SJSA1 (cell line): ENCODE data around the gene AGPAT3. TPM values are rescaled to one million over a fixed set of nuclear protein-coding genes. Genes with fewer than 3 reads are reported as not detected.

Source experiments
- DNase-seq, 2 experiments: peaks; one replicate each; pipeline ENCODE4 v3.0.0-alpha.2; 2015 to 2020; ENCODE audit warnings: low spot score in 2 of 2, low read depth in 1 of 2
- H3K27ac ChIP-seq: fragments of 250-450 bp; sonication (Bioruptor Pico); 2 replicates; pipeline ENCODE4 v1.5.1; 2020; ENCODE audit warnings: mild to moderate bottlenecking, moderate library complexity
- H3K27me3 ChIP-seq: fragments of 250-450 bp; sonication (Bioruptor Pico); replicated peaks from 2 replicates; pipeline ENCODE4 v1.5.1; 2020; ENCODE audit warnings: mild to moderate bottlenecking, moderate library complexity
- H3K36me3 ChIP-seq: fragments of 250-450 bp; sonication (Bioruptor Pico); 2 replicates; pipeline ENCODE4 v1.5.1; 2020; ENCODE audit warnings: mild to moderate bottlenecking
- H3K4me1 ChIP-seq: fragments of 250-450 bp; sonication (Bioruptor Pico); replicated peaks from 2 replicates; pipeline ENCODE4 v1.6.1; 2021; ENCODE audit warnings: mild to moderate bottlenecking
- H3K4me3 ChIP-seq: fragments of 250-450 bp; sonication (Bioruptor Pico); 2 replicates; pipeline ENCODE4 v1.5.1; 2020; ENCODE audit warnings: mild to moderate bottlenecking
- H3K9me3 ChIP-seq: fragments of 250-450 bp; sonication (Bioruptor Pico); replicated peaks from 2 replicates; pipeline ENCODE4 v1.5.1; 2020; ENCODE audit warnings: mild to moderate bottlenecking
- total RNA-seq: library from RNA; depleted of rRNA; stranded (reverse); fragments of >200 nt; shearing (Covaris generic); gene quantifications from 2 replicates; pipeline ENCODE4 v1.2.3, GENCODE V29; 2014

The AGPAT3 gene
- total RNA-seq, 1 experiment from 2014 or later: 66.9 TPM

- H3K4me3 ChIP-seq: no peak overlapping the region
- no peaks in the 10 kb centered on the region for H3K9me3 ChIP-seq
- H3K27ac ChIP-seq: no peak overlapping the region
- no peaks in the 10 kb centered on the region for H3K27me3 ChIP-seq
- peaks cover 32% of the 10 kb centered on the region for H3K36me3 ChIP-seq
- peaks cover 4% of the 10 kb centered on the region; the same call in 1 of the 2 replicates for H3K4me1 ChIP-seq
- no peak for DNase-seq
These were observed 120.7 kb downstream of the AGPAT3 start for GRCh38 chr21:43985690-43986251.

GRCh38 chr21:43986544-43987451, 121.8 kb downstream of the AGPAT3 start:
- no peaks in the 10 kb centered on the region for H3K27me3 ChIP-seq

GRCh38 chr21:43987509-43987908, 122.5 kb downstream of the AGPAT3 start:
- Histone ChIP-seq H3K27ac (no peak overlapping the region), H3K36me3 (peaks cover 14% of the 10 kb centered on the region), H3K4me1 (no peaks in the 10 kb centered on the region), H3K9me3 (no peaks in the 10 kb centered on the region), H3K4me3 (no peak overlapping the region), H3K27me3 (no peaks in the 10 kb centered on the region)
- no peak for DNase-seq

More at GRCh38 chr21:43986544-43987451, 121.8 kb downstream of the AGPAT3 start:
- no peak for DNase-seq
- H3K4me1 ChIP-seq: no peaks in the 10 kb centered on the region
- H3K9me3 ChIP-seq: no peaks in the 10 kb centered on the region
- peaks cover 22% of the 10 kb centered on the region for H3K36me3 ChIP-seq
- H3K27ac ChIP-seq: no peak overlapping the region
- no peak overlapping the region for H3K4me3 ChIP-seq

DNA sequence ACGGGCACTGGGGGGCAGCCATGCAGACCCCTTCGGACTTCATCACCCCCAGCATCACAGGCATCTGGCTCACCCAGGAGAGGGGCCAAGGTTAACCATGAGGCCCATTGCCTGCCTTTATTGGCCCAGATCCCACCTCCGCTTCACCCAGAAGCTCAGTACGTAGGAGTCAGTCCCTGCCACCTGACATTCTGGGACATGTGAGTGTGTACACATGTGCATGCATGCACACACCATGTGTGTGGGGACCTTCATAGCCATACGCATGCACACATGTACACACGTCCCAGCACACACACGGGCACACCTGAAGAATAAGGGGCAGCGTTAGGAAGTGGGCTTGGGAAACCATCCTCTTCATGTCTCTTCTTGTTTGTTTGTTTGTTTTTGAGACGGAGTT, 123.0 kb downstream of the AGPAT3 start:
- H3K27me3 ChIP-seq: no peaks in the 10 kb centered on the region
- no peak overlapping the region for H3K27ac ChIP-seq
- DNase-seq: no peak
- no peak overlapping the region for H3K4me3 ChIP-seq
- peaks cover 9% of the 10 kb centered on the region for H3K36me3 ChIP-seq
- H3K4me1 ChIP-seq: no peaks in the 10 kb centered on the region
- no peaks in the 10 kb centered on the region for H3K9me3 ChIP-seq

DNA sequence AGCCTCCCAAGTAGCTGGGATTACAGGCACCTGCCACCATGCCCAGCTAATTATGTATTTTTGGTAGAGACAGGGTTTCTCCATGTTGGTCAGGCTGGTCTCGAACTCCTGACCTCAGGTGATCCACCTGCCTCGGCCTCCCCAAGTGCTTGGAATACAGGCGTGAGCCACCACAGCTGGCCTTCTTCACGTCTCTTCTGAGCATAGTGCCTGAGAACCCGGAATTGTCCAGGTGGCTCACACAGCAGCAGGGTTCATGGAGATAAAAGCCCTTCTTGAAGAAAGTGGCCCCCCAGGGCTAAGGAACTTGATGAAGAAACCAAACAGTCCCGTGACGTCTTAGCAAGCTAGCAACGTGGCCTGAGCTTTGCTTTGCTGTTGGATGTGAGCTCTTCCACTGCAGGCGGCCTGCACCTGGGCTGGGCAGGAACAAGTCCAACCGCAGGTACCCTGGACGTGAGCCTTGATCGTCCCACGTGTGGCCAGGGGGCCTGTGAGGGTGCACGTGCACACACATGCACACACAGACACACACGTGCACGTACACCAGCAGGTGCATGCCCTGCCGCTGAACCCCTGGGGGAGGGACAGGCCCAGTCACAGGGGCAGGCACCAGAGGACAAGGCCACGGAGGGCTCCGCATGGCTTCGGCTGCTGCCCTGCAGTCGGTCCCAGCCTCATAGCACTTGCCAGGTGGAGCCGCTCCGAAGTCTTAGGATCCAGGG, 123.6 kb downstream of the AGPAT3 start:
- Histone ChIP-seq H3K36me3 (peaks cover 5% of the 10 kb centered on the region), H3K4me1 (no peaks in the 10 kb centered on the region), H3K27ac (no peak overlapping the region), H3K4me3 (no peak overlapping the region), H3K27me3 (no peaks in the 10 kb centered on the region), H3K9me3 (no peaks in the 10 kb centered on the region)
- no peak for DNase-seq

DNA sequence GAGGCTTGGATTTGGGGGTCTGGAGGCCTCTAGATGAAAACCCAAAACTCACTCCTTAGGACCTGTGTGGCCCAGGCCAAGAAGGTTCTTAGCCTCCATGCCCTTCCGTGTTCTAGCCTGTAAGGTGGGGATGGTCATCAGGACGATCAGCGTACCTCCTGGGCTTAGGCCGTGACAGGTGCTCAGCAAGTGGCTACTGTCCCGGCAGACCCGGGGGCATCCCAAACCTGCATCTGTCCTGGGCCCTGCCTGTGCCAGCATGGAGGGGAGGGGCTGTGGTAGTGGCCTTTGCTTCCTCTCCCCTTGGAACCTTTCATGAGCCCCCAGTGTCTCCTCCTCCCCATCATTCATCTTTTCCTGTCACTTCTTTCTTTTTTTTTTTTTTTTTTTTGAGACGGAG, 124.4 kb downstream of the AGPAT3 start:
- no peaks in the 10 kb centered on the region for H3K27me3 ChIP-seq
- DNase-seq: no peak
- no peaks in the 10 kb centered on the region for H3K9me3 ChIP-seq
- H3K27ac ChIP-seq: no peak overlapping the region
- H3K4me3 ChIP-seq: no peak overlapping the region
- no peaks in the 10 kb centered on the region for H3K36me3 ChIP-seq
- no peaks in the 10 kb centered on the region for H3K4me1 ChIP-seq

- H3K9me3 ChIP-seq: no peaks in the 10 kb centered on the region
- H3K4me1 ChIP-seq: no peaks in the 10 kb centered on the region
- no peaks in the 10 kb centered on the region for H3K27me3 ChIP-seq
- no peak overlapping the region for H3K4me3 ChIP-seq
- H3K27ac ChIP-seq: no peak overlapping the region
- H3K36me3 ChIP-seq: no peaks in the 10 kb centered on the region
- DNase-seq: no peak
These were observed 126.5 kb downstream of the AGPAT3 start for GRCh38 chr21:43991447-43991991.

DNA sequence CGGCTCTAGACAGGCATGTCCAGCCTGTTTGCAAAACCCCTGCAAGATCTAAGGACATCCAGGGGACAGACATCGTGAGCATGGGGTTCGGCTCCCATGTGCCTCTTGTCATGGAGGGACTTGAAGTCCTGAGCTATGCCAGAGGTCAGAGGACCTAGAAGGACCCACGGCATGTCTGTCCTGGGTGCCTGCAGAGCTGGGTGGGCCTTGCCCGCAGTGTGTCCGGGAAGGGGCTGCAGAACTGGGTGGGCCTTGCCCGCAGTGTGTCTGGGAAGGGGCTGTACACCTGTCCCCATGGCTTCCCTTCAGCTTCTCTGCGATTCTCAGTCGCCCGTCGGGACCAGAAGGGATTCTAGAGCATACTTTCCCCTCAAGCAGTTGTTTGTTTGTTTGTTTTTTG, 127.1 kb downstream of the AGPAT3 start:
- Histone ChIP-seq H3K9me3 (no peaks in the 10 kb centered on the region), H3K4me3 (no peak overlapping the region), H3K36me3 (no peaks in the 10 kb centered on the region), H3K27ac (no peak overlapping the region), H3K4me1 (no peaks in the 10 kb centered on the region), H3K27me3 (no peaks in the 10 kb centered on the region)
- no peak for DNase-seq

- Histone ChIP-seq H3K27me3 (no peaks in the 10 kb centered on the region), H3K36me3 (no peaks in the 10 kb centered on the region), H3K4me3 (no peak overlapping the region), H3K27ac (no peak overlapping the region), H3K9me3 (no peaks in the 10 kb centered on the region), H3K4me1 (no peaks in the 10 kb centered on the region)
- no peak for DNase-seq
These were observed 128.5 kb downstream of the AGPAT3 start for GRCh38 chr21:43993420-43993934.

DNA sequence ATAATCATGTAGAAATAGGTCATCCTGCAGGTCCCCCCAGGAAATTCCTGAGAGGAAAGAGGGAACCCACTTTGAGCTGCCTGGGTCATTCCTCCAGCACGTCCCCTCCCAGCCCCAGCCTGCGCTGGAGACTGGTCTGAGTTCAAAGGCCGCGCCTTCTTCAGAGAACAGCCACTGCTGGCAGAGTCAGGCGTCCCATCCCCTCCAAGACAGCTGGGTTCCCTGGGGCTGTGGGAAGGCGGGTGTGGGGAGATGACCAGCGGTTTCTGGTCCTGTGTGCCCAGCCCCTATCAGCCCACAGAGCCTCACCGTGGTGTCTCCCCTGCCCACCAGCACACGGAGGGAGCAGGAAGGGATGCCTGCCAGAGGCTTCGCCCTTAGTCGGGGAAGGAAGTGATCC, 129.1 kb downstream of the AGPAT3 start:
- DNase-seq: no peak
- Histone ChIP-seq H3K27ac (no peak overlapping the region), H3K4me3 (no peak overlapping the region), H3K4me1 (no peaks in the 10 kb centered on the region), H3K27me3 (no peaks in the 10 kb centered on the region; the same call in 1 of the 2 replicates), H3K9me3 (no peaks in the 10 kb centered on the region), H3K36me3 (no peaks in the 10 kb centered on the region)

DNA sequence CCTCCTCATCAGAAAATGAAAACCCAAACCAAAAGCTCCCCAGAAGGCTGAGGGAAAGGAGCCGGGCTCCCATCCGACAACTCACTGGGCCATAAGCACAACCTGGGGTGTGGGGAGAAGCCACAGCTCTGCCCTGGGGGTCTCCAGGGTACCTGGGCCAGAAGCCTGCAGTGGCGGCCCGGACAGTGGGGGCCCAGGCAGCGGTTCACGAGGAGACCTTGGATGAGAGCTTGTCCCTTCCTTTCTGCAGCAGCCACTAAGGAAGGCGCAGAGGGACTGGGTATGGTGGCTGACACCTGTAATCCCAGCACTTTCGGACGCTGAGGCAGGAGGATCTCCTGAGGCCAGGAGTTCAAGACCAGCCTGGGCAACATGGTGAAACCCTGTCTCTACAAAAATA, 129.6 kb downstream of the AGPAT3 start:
- H3K9me3 ChIP-seq: no peaks in the 10 kb centered on the region
- no peak overlapping the region for H3K27ac ChIP-seq
- no peak for DNase-seq
- H3K36me3 ChIP-seq: no peaks in the 10 kb centered on the region
- H3K4me3 ChIP-seq: no peak overlapping the region
- H3K27me3 ChIP-seq: no peaks in the 10 kb centered on the region; the same call in 1 of the 2 replicates
- no peaks in the 10 kb centered on the region for H3K4me1 ChIP-seq

- Histone ChIP-seq H3K27me3 (no peaks in the 10 kb centered on the region; the same call in 1 of the 2 replicates), H3K4me3 (no peak overlapping the region), H3K9me3 (no peaks in the 10 kb centered on the region), H3K4me1 (no peaks in the 10 kb centered on the region), H3K36me3 (no peaks in the 10 kb centered on the region), H3K27ac (no peak overlapping the region)
- no peak for DNase-seq
These were observed 130.6 kb downstream of the AGPAT3 start for GRCh38 chr21:43995521-43996105.
